Measurements from ENCODE around the gene FBXW8. TPM values are rescaled to one million over a fixed set of nuclear protein-coding genes. Genes with fewer than 3 reads are reported as not detected.

Gene FBXW8
- total RNA-seq, 3 donors from 2014 or later = 12.0 to 13.2 (median 13.1) TPM

GRCh38 chr12:117032593-117033381 is 122.0 kb downstream of the FBXW8 start:
- Histone ChIP-seq H3K4me3 (no peak overlapping the region), H3K9me3 (no peaks in the 10 kb centered on the region), H3K4me1 (ENCODE audit: low read depth) (no peaks in the 10 kb centered on the region), H3K36me3 (ENCODE audit: low read depth) (no peaks in the 10 kb centered on the region)
- no peak for DNase-seq
- TF ChIP-seq CTCF (IDR thresholded peaks at IDR 0.05) = no peak
- peak; percentile 48 for ATAC-seq
- intact Hi-C loops (cut with DNase I, micrococcal nuclease) = no loop called here

GRCh38 chr12:117033382-117034221 is 122.9 kb downstream of the FBXW8 start:
- Histone ChIP-seq H3K36me3 (ENCODE audit: low read depth) (no peaks in the 10 kb centered on the region), H3K4me3 (no peak overlapping the region), H3K4me1 (ENCODE audit: low read depth) (no peaks in the 10 kb centered on the region), H3K9me3 (no peaks in the 10 kb centered on the region)
- intact Hi-C loops (cut with DNase I, micrococcal nuclease) = no loop called here
- ATAC-seq = no peak
- DNase-seq = no peak
- TF ChIP-seq CTCF (IDR thresholded peaks at IDR 0.05) = no peak

DNA sequence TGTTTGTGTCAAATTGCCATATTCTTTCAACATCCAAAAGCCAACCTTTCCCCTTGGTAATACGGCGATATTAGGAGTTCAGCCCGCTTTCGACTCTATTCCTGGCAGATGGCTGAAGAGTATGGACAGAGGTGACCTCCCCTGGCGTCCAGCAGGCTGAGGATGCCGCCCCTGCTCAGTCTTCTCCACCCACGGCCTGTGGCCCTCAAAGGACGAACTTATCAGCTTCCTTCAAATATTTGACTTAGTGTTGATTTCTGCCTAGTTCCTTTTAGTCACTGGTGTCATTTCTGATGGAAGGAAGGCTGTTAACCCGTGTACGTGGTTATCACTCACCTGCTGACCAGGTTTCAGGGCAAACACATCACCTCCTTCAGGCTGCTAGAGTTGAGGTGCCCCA is 123.5 kb downstream of the FBXW8 start:
- intact Hi-C loops (cut with DNase I, micrococcal nuclease) = no loop called here

GRCh38 chr12:117034701-117035151 is 124.0 kb downstream of the FBXW8 start:
- Histone ChIP-seq H3K36me3 (ENCODE audit: low read depth) (no peaks in the 10 kb centered on the region), H3K4me3 (no peak overlapping the region), H3K9me3 (no peaks in the 10 kb centered on the region), H3K4me1 (ENCODE audit: low read depth) (no peaks in the 10 kb centered on the region)
- TF ChIP-seq CTCF (IDR thresholded peaks at IDR 0.05) = no peak
- no peak for ATAC-seq
- intact Hi-C loops (cut with DNase I, micrococcal nuclease) = no loop called here
- no peak for DNase-seq

More for the DNA sequence above, 123.5 kb downstream of the FBXW8 start:
- ATAC-seq (no peak), DNase-seq (no peak)
- no peak for TF ChIP-seq CTCF (IDR thresholded peaks at IDR 0.05)
- H3K9me3 ChIP-seq = no peaks in the 10 kb centered on the region
- H3K4me1 ChIP-seq (ENCODE audit: low read depth) = no peaks in the 10 kb centered on the region
- no peaks in the 10 kb centered on the region for H3K36me3 ChIP-seq (ENCODE audit: low read depth)
- H3K4me3 ChIP-seq = no peak overlapping the region

DNA sequence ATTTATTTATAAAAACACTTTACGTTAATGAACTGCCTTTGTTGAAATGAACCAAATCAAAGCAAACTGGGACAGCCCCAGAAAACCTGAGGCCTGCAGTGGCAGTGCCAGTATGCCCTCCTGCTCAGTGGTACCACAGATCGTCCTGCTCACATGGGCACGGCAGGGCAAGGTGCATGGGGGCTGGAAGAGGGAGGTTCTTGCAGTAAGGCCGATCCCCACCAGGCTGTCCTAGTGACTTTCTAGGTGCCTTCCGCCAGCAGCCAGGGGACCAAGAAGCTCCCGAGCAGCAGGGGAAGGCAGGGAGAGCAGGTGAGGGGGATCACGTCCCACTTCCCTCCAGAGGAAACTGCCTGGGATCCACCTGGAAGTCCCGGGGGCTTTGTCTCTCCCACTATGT is 124.5 kb downstream of the FBXW8 start:
- intact Hi-C loops (cut with DNase I, micrococcal nuclease) = no loop called here
- Histone ChIP-seq H3K4me3 (no peak overlapping the region), H3K4me1 (ENCODE audit: low read depth) (no peaks in the 10 kb centered on the region), H3K9me3 (no peaks in the 10 kb centered on the region), H3K36me3 (ENCODE audit: low read depth) (no peaks in the 10 kb centered on the region)
- TF ChIP-seq CTCF (IDR thresholded peaks at IDR 0.05) = no peak
- ATAC-seq (no peak), DNase-seq (no peak)

Data from mucosa of descending colon (tissue), 3 donors.